ENCODE data around the gene NPC1L1. TPM values are rescaled to one million over a fixed set of nuclear protein-coding genes. Genes with fewer than 3 reads are reported as not detected.

Gene NPC1L1
- total and polyA plus RNA-seq, 7 experiments from 2014 or later, result 0.11 to 0.32 (median 0.21) TPM; not detected in 3

GRCh38 chr7:44484482-44485313 is 56.4 kb downstream of the NPC1L1 start:
- ATAC-seq, result no peak
- H3K4me1 ChIP-seq (ENCODE audit: control insufficient read depth in 2 of 2, insufficient read depth in 2 of 2, low read length in 2 of 2), result peaks cover 18 to 44% of the 10 kb centered on the region in 2 donors
- no peaks in the 10 kb centered on the region for H3K9me3 ChIP-seq (ENCODE audit: control insufficient read depth in 2 of 3, low read length in 3 of 3)
- H3K27ac Mint-ChIP-seq, result peak overlapping the region in 6 of 9 donors; percentile 6 to 45 (median 36)
- H3K4me3 Mint-ChIP-seq, result peak overlapping the region in 8 of 10 donors; percentile 23 to 86 (median 65)
- intact Hi-C loops (cut with micrococcal nuclease), result no loop called here
- DNase-seq, result no peak
- H3K4me1 Mint-ChIP-seq, result peaks cover 43 to 95% (median 88%) of the 10 kb centered on the region in 7 donors
- H3K27me3 Mint-ChIP-seq, result no peaks in the 10 kb centered on the region
- peaks cover 26 to 59% (median 53%) of the 10 kb centered on the region in 5 donors for H3K36me3 Mint-ChIP-seq
- no peaks in the 10 kb centered on the region for H3K27me3 ChIP-seq (ENCODE audit: control insufficient read depth in 2 of 2, insufficient read depth in 2 of 2, low read length in 2 of 2)
- POLR2A ChIA-PET, result no interaction called here
- CTCF ChIA-PET, result interaction anchor here (1.3 kb wide), 1 partner anchor 244 kb away, joined by 3 read pairs; no protein-coding TSS in a partner anchor
- H3K36me3 ChIP-seq (ENCODE audit: control insufficient read depth in 2 of 3, insufficient read depth in 3 of 3, low read length in 3 of 3), result peaks cover 31 to 50% (median 38%) of the 10 kb centered on the region in 3 experiments
- no peak overlapping the region for H3K4me3 ChIP-seq (ENCODE audit: low read length)
- no peak overlapping the region for H3K27ac ChIP-seq (ENCODE audit: low read depth, low read length)
- H3K9me3 Mint-ChIP-seq, result peaks cover 7 to 19% (median 14%) of the 10 kb centered on the region in 11 donors

- ChIA-PET POLR2A (interaction anchor here (0.7 to 1.3 kb wide), 3 partner anchors 8 to 312 kb away, joined by 3 to 6 read pairs (median 4); partner anchors contain the start of genes DDX56 and NUDCD3), CTCF (interaction anchor here (0.7 to 1.0 kb wide), 2 partner anchors 69 to 339 kb away, joined by 3 read pairs; no protein-coding TSS in a partner anchor)
- H3K9me3 ChIP-seq (ENCODE audit: control insufficient read depth in 2 of 3, low read length in 3 of 3), result no peaks in the 10 kb centered on the region
- no peak overlapping the region for H3K27ac ChIP-seq (ENCODE audit: low read depth, low read length)
- Mint-ChIP-seq H3K27ac (peak overlapping the region in 3 of 9 donors; percentile 11 to 49 (median 49)), H3K4me3 (peak overlapping the region in 7 of 10 donors; percentile 1 to 86 (median 6)), H3K9me3 (peaks cover 7 to 19% (median 15%) of the 10 kb centered on the region in 11 donors), H3K36me3 (peaks cover 26 to 60% (median 56%) of the 10 kb centered on the region in 5 donors), H3K27me3 (no peaks in the 10 kb centered on the region), H3K4me1 (peaks cover 35 to 86% (median 77%) of the 10 kb centered on the region in 7 donors)
- H3K4me3 ChIP-seq (ENCODE audit: low read length), result no peak overlapping the region
- no peaks in the 10 kb centered on the region for H3K27me3 ChIP-seq (ENCODE audit: control insufficient read depth in 2 of 2, insufficient read depth in 2 of 2, low read length in 2 of 2)
- DNase-seq, result no peak
- intact Hi-C loops (cut with micrococcal nuclease), result no loop called here
- H3K36me3 ChIP-seq (ENCODE audit: control insufficient read depth in 2 of 3, insufficient read depth in 3 of 3, low read length in 3 of 3), result peaks cover 31 to 68% (median 38%) of the 10 kb centered on the region in 3 experiments
- H3K4me1 ChIP-seq (ENCODE audit: control insufficient read depth in 2 of 2, insufficient read depth in 2 of 2, low read length in 2 of 2), result peaks cover 3 to 32% of the 10 kb centered on the region in 2 donors
- no peak for ATAC-seq
Observed at GRCh38 chr7:44482502-44483485, 58.3 kb downstream of the NPC1L1 start.

DNA sequence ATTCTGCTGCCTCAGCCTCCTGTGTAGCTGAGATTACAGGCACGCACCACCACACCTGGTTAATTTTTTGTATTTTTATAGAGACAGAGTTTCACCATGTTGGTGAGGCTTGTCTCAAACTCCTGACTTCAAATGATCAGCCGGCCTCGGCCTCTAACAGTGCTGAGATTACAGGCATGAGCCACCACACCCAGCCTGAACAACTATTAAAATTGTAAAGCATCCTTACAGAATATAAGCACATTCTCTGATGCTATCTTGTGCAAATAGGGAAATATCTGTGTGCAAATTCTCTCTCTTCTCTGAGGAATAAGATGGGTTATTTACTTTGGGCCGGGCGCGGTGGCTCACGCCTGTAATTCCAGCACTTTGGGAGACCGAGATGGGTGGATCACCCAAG is 63.2 kb downstream of the NPC1L1 start:
- H3K4me1 Mint-ChIP-seq, result peaks cover 27 to 86% (median 71%) of the 10 kb centered on the region in 7 donors
- no peak overlapping the region for H3K27ac ChIP-seq (ENCODE audit: low read depth, low read length)
- intact Hi-C loops (cut with micrococcal nuclease), result loop anchor here (1.0 to 5.0 kb wide), 8 partner anchors 47 to 406 kb away; partner anchors contain the start of gene YKT6 (in 1 of the 2)
- no peaks in the 10 kb centered on the region for H3K9me3 ChIP-seq (ENCODE audit: control insufficient read depth in 2 of 3, low read length in 3 of 3)
- no peaks in the 10 kb centered on the region for H3K27me3 ChIP-seq (ENCODE audit: control insufficient read depth in 2 of 2, insufficient read depth in 2 of 2, low read length in 2 of 2)
- H3K36me3 Mint-ChIP-seq, result peaks cover 14 to 51% (median 41%) of the 10 kb centered on the region in 5 donors
- no peak overlapping the region for H3K4me3 Mint-ChIP-seq
- H3K27me3 Mint-ChIP-seq, result no peaks in the 10 kb centered on the region
- ATAC-seq (no peak), DNase-seq (no peak)
- H3K27ac Mint-ChIP-seq, result no peak overlapping the region
- H3K9me3 Mint-ChIP-seq, result peaks cover 0 to 10% (median 7%) of the 10 kb centered on the region in 11 donors
- H3K4me3 ChIP-seq (ENCODE audit: low read length), result no peak overlapping the region
- CTCF ChIA-PET, result interaction anchor here (0.7 to 1.0 kb wide), 3 partner anchors 19 to 236 kb away, joined by 3 to 4 read pairs (median 3); no protein-coding TSS in a partner anchor
- POLR2A ChIA-PET, result interaction anchor here (0.8 to 1.0 kb wide), 2 partner anchors 16 to 71 kb away, joined by 5 to 6 read pairs; no protein-coding TSS in a partner anchor
- H3K36me3 ChIP-seq (ENCODE audit: control insufficient read depth in 2 of 3, insufficient read depth in 3 of 3, low read length in 3 of 3), result peaks cover 17 to 73% (median 24%) of the 10 kb centered on the region in 3 experiments
- peaks cover 0 to 12% of the 10 kb centered on the region in 2 donors for H3K4me1 ChIP-seq (ENCODE audit: control insufficient read depth in 2 of 2, insufficient read depth in 2 of 2, low read length in 2 of 2)

GRCh38 chr7:44477063-44477830 is 63.9 kb downstream of the NPC1L1 start:
- H3K4me3 Mint-ChIP-seq, result peak overlapping the region in 5 of 10 donors; percentile 1 to 32 (median 4)
- no peak overlapping the region for H3K27ac ChIP-seq (ENCODE audit: low read depth, low read length)
- DNase-seq (peak; percentile 18 to 68 (median 58)), ATAC-seq (peak; percentile 98)
- H3K36me3 ChIP-seq (ENCODE audit: control insufficient read depth in 2 of 3, insufficient read depth in 3 of 3, low read length in 3 of 3), result peaks cover 10 to 66% (median 18%) of the 10 kb centered on the region in 3 experiments
- H3K4me3 ChIP-seq (ENCODE audit: low read length), result no peak overlapping the region
- peaks cover 8 to 50% (median 37%) of the 10 kb centered on the region in 5 donors for H3K36me3 Mint-ChIP-seq
- no peaks in the 10 kb centered on the region for H3K27me3 Mint-ChIP-seq
- POLR2A ChIA-PET, result interaction anchor here (0.8 to 1.0 kb wide), 2 partner anchors 15 to 70 kb away, joined by 5 to 6 read pairs; no protein-coding TSS in a partner anchor
- CTCF ChIA-PET, result interaction anchor here (0.7 to 1.0 kb wide), 3 partner anchors 20 to 236 kb away, joined by 3 to 4 read pairs (median 3); no protein-coding TSS in a partner anchor
- H3K9me3 Mint-ChIP-seq, result peaks cover 0 to 3% (median 1%) of the 10 kb centered on the region in 11 donors
- H3K9me3 ChIP-seq (ENCODE audit: control insufficient read depth in 2 of 3, low read length in 3 of 3), result no peaks in the 10 kb centered on the region
- H3K27me3 ChIP-seq (ENCODE audit: control insufficient read depth in 2 of 2, insufficient read depth in 2 of 2, low read length in 2 of 2), result no peaks in the 10 kb centered on the region
- H3K27ac Mint-ChIP-seq, result peak overlapping the region in 7 of 9 donors; percentile 2 to 93 (median 78)
- peaks cover 0 to 15% of the 10 kb centered on the region in 2 donors for H3K4me1 ChIP-seq (ENCODE audit: control insufficient read depth in 2 of 2, insufficient read depth in 2 of 2, low read length in 2 of 2)
- peaks cover 26 to 86% (median 71%) of the 10 kb centered on the region in 7 donors for H3K4me1 Mint-ChIP-seq
- intact Hi-C loops (cut with micrococcal nuclease), result loop anchor here (1.0 to 5.0 kb wide), 8 partner anchors 46 to 405 kb away; partner anchors contain the start of gene YKT6 (in 1 of the 2)

DNA sequence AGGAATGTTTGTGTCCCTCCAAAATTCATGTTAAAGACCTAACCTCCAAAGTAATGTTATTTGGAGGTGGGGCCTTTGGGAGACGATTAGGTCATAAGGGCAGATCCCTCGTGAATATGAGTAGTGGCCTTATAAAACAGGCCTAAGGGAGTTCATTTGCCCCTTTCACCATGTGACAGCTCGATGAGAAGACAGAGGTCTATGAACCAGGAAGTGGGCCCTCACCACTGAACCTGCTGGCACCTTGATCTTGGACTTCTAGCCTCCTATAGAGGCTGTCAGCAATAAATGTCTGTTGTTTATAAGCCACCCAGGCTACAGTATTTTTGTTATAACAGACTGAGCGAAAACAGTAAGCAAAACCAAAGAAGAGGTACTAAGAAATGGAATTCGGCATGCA is 64.8 kb downstream of the NPC1L1 start:
- no peaks in the 10 kb centered on the region for H3K27me3 Mint-ChIP-seq
- intact Hi-C loops (cut with micrococcal nuclease), result loop anchor here (2.0 to 5.0 kb wide), 4 partner anchors 46 to 404 kb away; partner anchors contain the start of gene YKT6 (in 1 of the 2)
- no peak overlapping the region for H3K27ac ChIP-seq (ENCODE audit: low read depth, low read length)
- H3K4me3 Mint-ChIP-seq, result peak overlapping the region in 1 of 10 donors; percentile 34
- H3K9me3 Mint-ChIP-seq, result peaks cover 0 to 3% (median 0%) of the 10 kb centered on the region in 11 donors
- H3K4me3 ChIP-seq (ENCODE audit: low read length), result no peak overlapping the region
- peaks cover 0 to 15% of the 10 kb centered on the region in 2 donors for H3K4me1 ChIP-seq (ENCODE audit: control insufficient read depth in 2 of 2, insufficient read depth in 2 of 2, low read length in 2 of 2)
- peaks cover 31 to 86% (median 75%) of the 10 kb centered on the region in 7 donors for H3K4me1 Mint-ChIP-seq
- DNase-seq (no peak), ATAC-seq (no peak)
- H3K36me3 ChIP-seq (ENCODE audit: control insufficient read depth in 2 of 3, insufficient read depth in 3 of 3, low read length in 3 of 3), result peaks cover 5 to 62% (median 11%) of the 10 kb centered on the region in 3 experiments
- POLR2A ChIA-PET, result interaction anchor here (0.6 to 0.9 kb wide), 2 partner anchors 11 to 20 kb away, joined by 3 to 4 read pairs; no protein-coding TSS in a partner anchor
- H3K9me3 ChIP-seq (ENCODE audit: control insufficient read depth in 2 of 3, low read length in 3 of 3), result no peaks in the 10 kb centered on the region
- peaks cover 7 to 53% (median 34%) of the 10 kb centered on the region in 5 donors for H3K36me3 Mint-ChIP-seq
- CTCF ChIA-PET, result interaction anchor here (1.0 to 1.2 kb wide), 3 partner anchors 44 to 236 kb away, joined by 3 to 4 read pairs (median 3); no protein-coding TSS in a partner anchor
- H3K27ac Mint-ChIP-seq, result peak overlapping the region in 2 of 9 donors; percentile 18 to 53
- no peaks in the 10 kb centered on the region for H3K27me3 ChIP-seq (ENCODE audit: control insufficient read depth in 2 of 2, insufficient read depth in 2 of 2, low read length in 2 of 2)

Measured in naive thymus-derived CD4-positive, alpha-beta T cell (primary cell).